ENCODE measurements around the gene TFIP11.
A peak's percentile ranks its signal among the peaks of the same experiment; 100 is the strongest.
"Not testable (repeated sequence)": the region's sequence is repeated elsewhere in the genome, so short reads cannot be mapped to it uniquely, and the experiment has no call there.

The TFIP11 gene

DNA sequence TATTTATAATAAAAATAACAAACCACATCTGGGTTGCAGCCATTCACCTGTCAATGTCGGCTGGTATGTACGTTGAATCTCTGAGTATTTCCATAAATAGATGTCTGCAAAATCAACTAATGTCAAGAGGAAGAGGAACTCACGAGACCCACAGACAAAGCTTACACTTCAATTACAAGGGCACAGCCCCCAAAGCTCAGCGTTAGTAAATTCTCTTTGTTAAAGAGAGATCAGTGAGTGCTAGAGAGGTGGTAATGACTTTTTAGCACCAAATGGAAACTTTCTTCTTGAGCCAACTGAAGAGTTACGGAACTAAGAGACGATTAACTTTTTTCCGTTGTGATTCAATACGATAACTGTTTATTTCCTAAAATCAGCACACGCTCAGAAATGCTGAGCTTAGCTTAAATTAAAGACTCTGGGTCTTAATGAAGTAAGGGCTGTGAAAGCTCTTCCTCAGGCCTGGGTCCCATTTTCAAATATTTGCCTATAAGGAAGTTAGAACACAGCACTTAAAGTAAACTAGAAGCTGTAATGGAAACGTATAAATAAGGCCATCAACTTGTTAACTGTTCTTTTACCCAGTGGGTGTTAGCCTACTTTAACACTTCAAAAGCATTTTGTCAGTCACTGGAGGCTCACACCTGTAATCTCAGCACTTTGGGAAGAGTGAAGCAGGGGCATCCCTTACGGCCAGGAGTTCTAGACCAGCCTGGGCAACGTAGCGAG, 22.8 kb upstream of the TFIP11 start:
- H3K27ac ChIP-seq (ENCODE audit: insufficient read depth in 1 of 2, low read depth in 1 of 2, low read length in 2 of 2, poor library complexity in 1 of 2, severe bottlenecking in 2 of 2), result peak overlapping the region in 1 of 2 experiments; percentile 56
- 54% methylated on average over 5 of the region's 13 CpGs for WGBS (ENCODE audit: insufficient coverage)
- peak in 2 of 3 donors; percentile 17 to 47 for DNase-seq

DNA sequence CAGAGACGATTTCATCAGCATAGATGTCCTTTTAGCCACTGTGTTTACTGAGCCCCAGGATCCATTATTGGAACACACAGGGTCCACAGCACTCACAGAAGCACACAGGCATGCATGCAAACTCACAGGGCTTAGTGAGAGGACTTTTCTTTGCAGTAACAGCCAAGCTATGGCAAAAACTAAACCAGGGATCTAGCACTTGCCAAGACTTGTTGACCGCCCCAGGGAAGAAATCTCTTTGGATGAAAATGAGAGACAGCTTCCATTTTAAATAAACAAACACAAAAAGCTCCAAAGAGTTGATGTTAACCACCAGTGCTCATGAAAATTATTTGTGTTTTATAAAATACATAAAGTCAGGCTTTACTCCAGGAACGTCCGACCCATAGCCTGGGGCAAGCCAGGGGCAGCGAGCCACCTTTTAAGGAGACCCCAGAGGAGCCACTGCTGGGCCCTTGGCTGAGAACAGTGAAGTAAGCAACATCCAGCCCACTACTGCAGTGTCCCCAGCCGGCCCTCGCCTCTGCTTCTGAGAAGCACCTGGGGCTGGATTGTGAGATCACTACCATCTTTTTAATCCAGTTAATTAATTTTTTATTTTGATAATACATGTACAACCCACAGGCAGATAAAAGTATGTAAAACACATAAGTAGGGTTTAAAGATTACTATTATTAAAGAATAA, 22.0 kb upstream of the TFIP11 start:
- CTCF ChIA-PET, result interaction anchor here (1.0 to 2.7 kb wide), 3 partner anchors 9 to 110 kb away, joined by 3 to 6 read pairs (median 4); no protein-coding TSS in a partner anchor

More for the DNA sequence above, 22.8 kb upstream of the TFIP11 start:
- Histone ChIP-seq H3K9me3 (ENCODE audit: control extremely low read depth in 1 of 5, control insufficient read depth in 4 of 5, insufficient read depth in 2 of 5, low read depth in 1 of 5, low read length in 4 of 5) (no peaks in the 10 kb centered on the region), H3K4me1 (ENCODE audit: control extremely low read depth in 1 of 4, control insufficient read depth in 4 of 4, insufficient read depth in 4 of 4, low read length in 3 of 4) (peaks cover 0 to 17% (median 7%) of the 10 kb centered on the region in 4 experiments), H3K36me3 (ENCODE audit: control insufficient read depth in 4 of 4, insufficient read depth in 4 of 4, low read length in 3 of 4) (peaks cover 16 to 81% (median 36%) of the 10 kb centered on the region in 4 experiments), H3K27me3 (replicated peaks in 2 of 5; ENCODE audit: control insufficient read depth in 4 of 5, insufficient read depth in 5 of 5, low read length in 4 of 5) (no peaks in the 10 kb centered on the region), H3K4me3 (ENCODE audit: control insufficient read depth in 1 of 7, extremely low read depth in 1 of 7, insufficient read depth in 4 of 7, low read depth in 2 of 7, low read length in 6 of 7) (no peak overlapping the region)
- ChIA-PET CTCF (interaction anchor here (2.7 kb wide), 1 partner anchor 32 kb away, joined by 6 read pairs; no protein-coding TSS in a partner anchor), POLR2A (no interaction called here)

DNA sequence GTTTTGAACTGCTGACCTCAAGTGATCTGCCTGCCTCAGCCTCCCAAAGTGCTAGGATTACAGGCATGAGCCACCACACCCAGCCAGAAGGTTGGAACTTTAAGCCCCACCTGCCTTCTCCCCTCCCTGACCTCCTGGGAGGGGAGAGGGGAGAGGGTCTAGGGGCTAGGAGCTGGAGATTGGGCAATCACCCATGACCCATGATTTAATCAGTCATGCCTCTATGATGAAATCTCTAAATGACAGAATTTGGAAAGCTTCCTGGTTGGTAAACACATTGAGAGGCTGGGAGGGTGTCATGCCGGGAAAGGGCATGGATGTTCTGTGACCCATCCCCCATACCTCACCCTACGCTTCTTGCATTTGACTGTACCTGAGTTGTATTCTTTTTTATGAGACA, 17.1 kb upstream of the TFIP11 start:
- no peaks in the 10 kb centered on the region for H3K27me3 ChIP-seq (replicated peaks in 2 of 5; ENCODE audit: control insufficient read depth in 4 of 5, insufficient read depth in 5 of 5, low read length in 4 of 5)
- H3K4me1 ChIP-seq (ENCODE audit: control extremely low read depth in 1 of 4, control insufficient read depth in 4 of 4, insufficient read depth in 4 of 4, low read length in 3 of 4), result peaks cover 0 to 3% (median under 1%) of the 10 kb centered on the region in 4 experiments
- H3K4me3 ChIP-seq (ENCODE audit: control insufficient read depth in 1 of 7, extremely low read depth in 1 of 7, insufficient read depth in 4 of 7, low read depth in 2 of 7, low read length in 6 of 7), result no peak overlapping the region
- H3K9me3 ChIP-seq (ENCODE audit: control extremely low read depth in 1 of 5, control insufficient read depth in 4 of 5, insufficient read depth in 2 of 5, low read depth in 1 of 5, low read length in 4 of 5), result no peaks in the 10 kb centered on the region
- no peak overlapping the region for H3K27ac ChIP-seq (ENCODE audit: insufficient read depth in 1 of 2, low read depth in 1 of 2, low read length in 2 of 2, poor library complexity in 1 of 2, severe bottlenecking in 2 of 2)
- POLR2A ChIA-PET, result no interaction called here
- 94% methylated on average over 2 of the region's 2 CpGs for WGBS (ENCODE audit: insufficient coverage)
- no peak for DNase-seq
- CTCF ChIA-PET, result interaction anchor here (0.6 kb wide), 1 partner anchor 17 kb away, joined by 3 read pairs; no protein-coding TSS in a partner anchor
- H3K36me3 ChIP-seq (ENCODE audit: control insufficient read depth in 4 of 4, insufficient read depth in 4 of 4, low read length in 3 of 4), result peaks cover 22 to 83% (median 45%) of the 10 kb centered on the region in 4 experiments

More for the DNA sequence above, 22.0 kb upstream of the TFIP11 start:
- 85% methylated on average over 4 of the region's 7 CpGs for WGBS (ENCODE audit: insufficient coverage)
- POLR2A ChIA-PET, result no interaction called here
- no peak for DNase-seq
- Histone ChIP-seq H3K9me3 (ENCODE audit: control extremely low read depth in 1 of 5, control insufficient read depth in 4 of 5, insufficient read depth in 2 of 5, low read depth in 1 of 5, low read length in 4 of 5) (no peaks in the 10 kb centered on the region), H3K4me1 (ENCODE audit: control extremely low read depth in 1 of 4, control insufficient read depth in 4 of 4, insufficient read depth in 4 of 4, low read length in 3 of 4) (peaks cover 0 to 17% (median 7%) of the 10 kb centered on the region in 4 experiments), H3K27me3 (replicated peaks in 2 of 5; ENCODE audit: control insufficient read depth in 4 of 5, insufficient read depth in 5 of 5, low read length in 4 of 5) (no peaks in the 10 kb centered on the region), H3K4me3 (ENCODE audit: control insufficient read depth in 1 of 7, extremely low read depth in 1 of 7, insufficient read depth in 4 of 7, low read depth in 2 of 7, low read length in 6 of 7) (no peak overlapping the region), H3K27ac (ENCODE audit: insufficient read depth in 1 of 2, low read depth in 1 of 2, low read length in 2 of 2, poor library complexity in 1 of 2, severe bottlenecking in 2 of 2) (peak overlapping the region in 1 of 2 experiments; percentile 12), H3K36me3 (ENCODE audit: control insufficient read depth in 4 of 4, insufficient read depth in 4 of 4, low read length in 3 of 4) (peaks cover 13 to 83% (median 34%) of the 10 kb centered on the region in 4 experiments)

GRCh38 chr22:26528518-26528917, 16.2 kb upstream of the TFIP11 start:
- H3K9me3 ChIP-seq (ENCODE audit: control extremely low read depth in 1 of 5, control insufficient read depth in 4 of 5, insufficient read depth in 2 of 5, low read depth in 1 of 5, low read length in 4 of 5); H3K27ac ChIP-seq (ENCODE audit: insufficient read depth in 1 of 2, low read depth in 1 of 2, low read length in 2 of 2, poor library complexity in 1 of 2, severe bottlenecking in 2 of 2); DNase-seq; H3K27me3 ChIP-seq (replicated peaks in 2 of 5; ENCODE audit: control insufficient read depth in 4 of 5, insufficient read depth in 5 of 5, low read length in 4 of 5); H3K4me3 ChIP-seq (ENCODE audit: control insufficient read depth in 1 of 7, extremely low read depth in 1 of 7, insufficient read depth in 4 of 7, low read depth in 2 of 7, low read length in 6 of 7); POLR2A ChIA-PET; H3K4me1 ChIP-seq (ENCODE audit: control extremely low read depth in 1 of 4, control insufficient read depth in 4 of 4, insufficient read depth in 4 of 4, low read length in 3 of 4): not testable (repeated sequence)
- peaks cover 24 to 78% (median 46%) of the 10 kb centered on the region in 4 experiments for H3K36me3 ChIP-seq (ENCODE audit: control insufficient read depth in 4 of 4, insufficient read depth in 4 of 4, low read length in 3 of 4)
- WGBS (ENCODE audit: insufficient coverage), result 87% methylated on average over 4 of the region's 9 CpGs
- CTCF ChIA-PET, result interaction anchor here (0.6 kb wide), 1 partner anchor 16 kb away, joined by 3 read pairs; no protein-coding TSS in a partner anchor

DNA sequence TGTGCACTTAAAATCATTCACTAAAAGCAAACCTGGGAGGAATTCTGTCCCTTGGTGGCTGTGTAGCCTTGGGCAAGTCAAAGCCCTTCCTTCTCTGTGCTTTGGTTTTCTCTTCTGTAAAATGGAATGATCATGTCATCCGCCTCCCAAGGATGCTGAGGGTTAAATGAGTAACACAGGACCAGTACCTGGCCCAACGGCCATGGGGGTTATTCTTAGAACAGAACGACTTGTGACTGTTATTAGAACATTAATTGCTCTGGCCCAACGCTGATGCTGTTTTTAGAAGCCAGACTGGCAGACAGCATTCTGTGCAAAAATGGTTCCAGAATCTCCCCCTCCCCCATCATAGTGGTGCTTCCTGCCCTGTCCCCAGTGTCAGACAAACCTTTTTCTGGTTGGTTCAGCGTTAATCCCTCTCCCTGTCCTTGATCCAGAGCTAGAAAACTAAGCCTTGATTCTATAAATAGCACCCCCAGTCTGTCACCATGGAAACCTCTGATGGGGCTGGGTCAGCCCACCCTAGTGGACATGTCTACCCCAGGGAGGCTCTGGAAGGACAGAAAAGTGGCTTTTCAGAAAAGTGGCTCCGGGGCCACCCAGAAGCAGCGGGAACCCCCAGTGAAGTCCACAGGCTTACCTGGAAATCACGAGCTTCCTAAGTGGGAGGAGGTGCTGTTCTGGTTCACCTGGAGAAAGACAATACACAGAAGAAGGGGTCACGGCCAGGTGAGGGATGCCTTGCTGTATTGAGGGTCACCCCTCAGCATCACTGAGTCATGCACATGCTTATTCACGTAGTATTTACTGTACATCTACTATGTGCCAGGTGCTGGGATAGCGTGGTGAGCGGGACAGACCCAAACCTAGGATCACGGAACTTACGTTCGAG, 15.5 kb upstream of the TFIP11 start:
- no peak overlapping the region for H3K4me3 ChIP-seq (ENCODE audit: control insufficient read depth in 1 of 7, extremely low read depth in 1 of 7, insufficient read depth in 4 of 7, low read depth in 2 of 7, low read length in 6 of 7)
- ChIA-PET POLR2A (no interaction called here), CTCF (interaction anchor here (1.9 kb wide), 1 partner anchor 12 kb away, joined by 4 read pairs; no protein-coding TSS in a partner anchor)
- peaks cover 24 to 74% (median 47%) of the 10 kb centered on the region in 4 experiments for H3K36me3 ChIP-seq (ENCODE audit: control insufficient read depth in 4 of 4, insufficient read depth in 4 of 4, low read length in 3 of 4)
- no peak overlapping the region for H3K27ac ChIP-seq (ENCODE audit: insufficient read depth in 1 of 2, low read depth in 1 of 2, low read length in 2 of 2, poor library complexity in 1 of 2, severe bottlenecking in 2 of 2)
- no peaks in the 10 kb centered on the region for H3K9me3 ChIP-seq (ENCODE audit: control extremely low read depth in 1 of 5, control insufficient read depth in 4 of 5, insufficient read depth in 2 of 5, low read depth in 1 of 5, low read length in 4 of 5)
- no peaks in the 10 kb centered on the region for H3K4me1 ChIP-seq (ENCODE audit: control extremely low read depth in 1 of 4, control insufficient read depth in 4 of 4, insufficient read depth in 4 of 4, low read length in 3 of 4)
- WGBS (ENCODE audit: insufficient coverage), result 94% methylated on average over 14 of the region's 15 CpGs
- no peaks in the 10 kb centered on the region for H3K27me3 ChIP-seq (replicated peaks in 2 of 5; ENCODE audit: control insufficient read depth in 4 of 5, insufficient read depth in 5 of 5, low read length in 4 of 5)
- no peak for DNase-seq

- ChIA-PET POLR2A (no interaction called here), CTCF (interaction anchor here (1.9 kb wide), 1 partner anchor 11 kb away, joined by 4 read pairs; no protein-coding TSS in a partner anchor)
- H3K36me3 ChIP-seq (ENCODE audit: control insufficient read depth in 4 of 4, insufficient read depth in 4 of 4, low read length in 3 of 4), result peaks cover 24 to 69% (median 45%) of the 10 kb centered on the region in 4 experiments
These were observed 14.9 kb upstream of the TFIP11 start for GRCh38 chr22:26527167-26527566.

More at GRCh38 chr22:26527167-26527566, 14.9 kb upstream of the TFIP11 start:
- Histone ChIP-seq H3K4me1 (ENCODE audit: control extremely low read depth in 1 of 4, control insufficient read depth in 4 of 4, insufficient read depth in 4 of 4, low read length in 3 of 4) (no peaks in the 10 kb centered on the region), H3K9me3 (ENCODE audit: control extremely low read depth in 1 of 5, control insufficient read depth in 4 of 5, insufficient read depth in 2 of 5, low read depth in 1 of 5, low read length in 4 of 5) (no peaks in the 10 kb centered on the region), H3K4me3 (ENCODE audit: control insufficient read depth in 1 of 7, extremely low read depth in 1 of 7, insufficient read depth in 4 of 7, low read depth in 2 of 7, low read length in 6 of 7) (no peak overlapping the region), H3K27ac (ENCODE audit: insufficient read depth in 1 of 2, low read depth in 1 of 2, low read length in 2 of 2, poor library complexity in 1 of 2, severe bottlenecking in 2 of 2) (no peak overlapping the region), H3K27me3 (replicated peaks in 2 of 5; ENCODE audit: control insufficient read depth in 4 of 5, insufficient read depth in 5 of 5, low read length in 4 of 5) (no peaks in the 10 kb centered on the region)
- no peak for DNase-seq
- WGBS (ENCODE audit: insufficient coverage), result 60% methylated on average over 3 of the region's 3 CpGs

Measured in common myeloid progenitor, CD34-positive (primary cell).